CD14-positive monocyte (primary cell): ENCODE results near the gene EFCAB10. TPM values are rescaled to one million over a fixed set of nuclear protein-coding genes. Genes with fewer than 3 reads are reported as not detected.

Source experiments
- DNase-seq, 3 donors: peaks; one replicate each; pipeline ENCODE4 v3.0.0-alpha.2; 2011 to 2022
- H2AFZ ChIP-seq: 2 replicates; pipeline ENCODE4 v1.6.0; 2012; ENCODE audit warnings: mild to moderate bottlenecking, low read depth, low read length, inconsistent platforms; ENCODE audit not compliant: insufficient read depth, poor library complexity, severe bottlenecking
- H3K27ac ChIP-seq, 2 donors: 1 replicate in 1 of 2; 2 replicates in 1 of 2; pipeline ENCODE4 v1.5.1; 2012 to 2013; ENCODE audit warnings: low read length in 2 of 2, control low read depth in 1 of 2, inconsistent platforms in 1 of 2, low read depth in 1 of 2, mild to moderate bottlenecking in 1 of 2
- H3K27me3 ChIP-seq, 2 donors: one replicate each; pipeline versions ENCODE4 v1.6.0 to v1.6.1; 2011 to 2013; ENCODE audit warnings: low read length in 2 of 2; ENCODE audit not compliant: control insufficient read depth in 2 of 2, insufficient read depth in 2 of 2
- H3K36me3 ChIP-seq, 2 donors: replicated peaks in 1 of 2; 1 replicate in 1 of 2; 2 replicates in 1 of 2; pipeline versions ENCODE4 v1.5.1 to v1.6.1; 2012 to 2013; ENCODE audit warnings: low read length in 2 of 2, control low read depth in 1 of 2, inconsistent platforms in 1 of 2, mild to moderate bottlenecking in 1 of 2; ENCODE audit not compliant: insufficient read depth in 2 of 2, control insufficient read depth in 1 of 2
- H3K4me1 ChIP-seq, 2 donors: 1 replicate in 1 of 2; 2 replicates in 1 of 2; pipeline versions ENCODE4 v1.5.1 to v1.6.1; 2012 to 2013; ENCODE audit warnings: low read length in 2 of 2, control low read depth in 1 of 2, inconsistent platforms in 1 of 2, mild to moderate bottlenecking in 1 of 2, moderate library complexity in 1 of 2; ENCODE audit not compliant: insufficient read depth in 2 of 2, control insufficient read depth in 1 of 2
- H3K4me2 ChIP-seq: replicated peaks from 2 replicates; pipeline ENCODE3; 2012; ENCODE audit warnings: low read length, moderate library complexity, mild to moderate bottlenecking; ENCODE audit not compliant: poor library complexity, severe bottlenecking; ENCODE audit errors: extremely low read depth
- H3K4me3 ChIP-seq, 3 experiments: fragments of 200-600 bp in 1 of 3; sonication (generic) in 1 of 3; replicated peaks in 1 of 3; 1 replicate in 2 of 3; 2 replicates in 1 of 3; pipeline ENCODE4 v1.5.1; 2011 to 2013; ENCODE audit warnings: low read length in 3 of 3, mild to moderate bottlenecking in 3 of 3, control low read depth in 2 of 3, low read depth in 2 of 3, inconsistent platforms in 1 of 3, moderate library complexity in 1 of 3
- H3K79me2 ChIP-seq: 2 replicates; pipeline ENCODE4 v1.6.0; 2012; ENCODE audit warnings: mild to moderate bottlenecking, control low read depth, inconsistent platforms, low read length, moderate library complexity; ENCODE audit not compliant: insufficient read depth
- H3K9ac ChIP-seq: 2 replicates; pipeline ENCODE4 v1.6.0; 2017; ENCODE audit warnings: low read length, mild to moderate bottlenecking; ENCODE audit not compliant: insufficient read depth, poor library complexity, severe bottlenecking
- H3K9me3 ChIP-seq, 2 donors: replicated peaks in 1 of 2; 1 replicate in 1 of 2; 2 replicates in 1 of 2; pipeline versions ENCODE4 v1.5.1 to v1.6.1; 2012 to 2013; ENCODE audit warnings: low read length in 2 of 2, control low read depth in 1 of 2; ENCODE audit not compliant: control insufficient read depth in 1 of 2, insufficient read depth in 1 of 2
- H4K20me1 ChIP-seq: 2 replicates; pipeline ENCODE4 v1.6.0; 2012; ENCODE audit warnings: mild to moderate bottlenecking, low read length, control low read depth, moderate library complexity; ENCODE audit not compliant: insufficient read depth
- H3K27ac Mint-ChIP-seq, 7 donors: one replicate each; pipeline ENCODE4 v1.8.0; 2020; ENCODE audit warnings: mild to moderate bottlenecking in 7 of 7, mixed read lengths in 7 of 7, moderate library complexity in 6 of 7, inconsistent platforms in 2 of 7
- H3K27me3 Mint-ChIP-seq, 3 donors: one replicate each; pipeline ENCODE4 v1.8.0; 2021 to 2022; ENCODE audit warnings: low read depth in 3 of 3, mild to moderate bottlenecking in 3 of 3, mixed read lengths in 3 of 3, moderate library complexity in 3 of 3, inconsistent platforms in 1 of 3
- H3K36me3 Mint-ChIP-seq, 2 donors: one replicate each; pipeline ENCODE4 v1.8.0; 2020; ENCODE audit warnings: mixed read lengths in 2 of 2, inconsistent platforms in 1 of 2, mild to moderate bottlenecking in 1 of 2
- H3K4me1 Mint-ChIP-seq: one replicate; pipeline ENCODE4 v1.8.0; 2020; ENCODE audit warnings: mild to moderate bottlenecking, mixed read lengths
- H3K4me3 Mint-ChIP-seq, 2 donors: one replicate each; pipeline ENCODE4 v1.8.0; 2020; ENCODE audit warnings: mild to moderate bottlenecking in 2 of 2, mixed read lengths in 2 of 2, moderate library complexity in 1 of 2
- H3K9me3 Mint-ChIP-seq, 7 donors: one replicate each; pipeline ENCODE4 v1.8.0; 2020 to 2022; ENCODE audit warnings: mixed read lengths in 7 of 7, mild to moderate bottlenecking in 6 of 7, moderate library complexity in 6 of 7, inconsistent platforms in 2 of 7
- CTCF ChIP-seq: fragments of 200-600 bp; IDR thresholded peaks from one replicate; pipeline ENCODE4 v1.8.0; 2022; ENCODE audit warnings: antibody characterized with exemption, mild to moderate bottlenecking
- WGBS: methylation state at CpG from one replicate; pipeline ENCODE4 v1.1.5; 2013; ENCODE audit warnings: missing lambda C conversion rate; ENCODE audit not compliant: insufficient coverage; 5-methylcytosine and 5-hydroxymethylcytosine counted together
- intact Hi-C, 2 donors: fragments of 100-400 bp; cut with micrococcal nuclease; formaldehyde crosslinking; loops; one replicate each; pipeline versions ENCODE4 v1.15.0 to v1.15.1; 2023
- polyA plus RNA-seq, 3 donors: library from polyadenylated mRNA; depleted of rRNA in 1 of 3; unstranded in 2 of 3; stranded (reverse) in 1 of 3; fragments of 300-500 nt in 2 of 3; fragments of >200 nt in 1 of 3; fragmentation: Illumina TruSeq in 2 of 3; gene quantifications; 1 replicate in 2 of 3; 2 replicates in 1 of 3; pipeline ENCODE4 v1.2.3, GENCODE V29; 2012 to 2021

Gene EFCAB10
- polyA plus RNA-seq, 3 donors = not detected

- intact Hi-C loops = no loop called here
- Histone ChIP-seq H3K9me3 (peaks cover 11 to 23% of the 10 kb centered on the region in 2 donors), H3K27ac (no peak overlapping the region), H3K4me1 (peaks cover 8% of the 10 kb centered on the region in 2 donors), H4K20me1 (no peaks in the 10 kb centered on the region), H3K4me3 (no peak overlapping the region), H3K36me3 (no peaks in the 10 kb centered on the region), H3K79me2 (no peaks in the 10 kb centered on the region), H3K4me2 (no peak overlapping the region), H2AFZ (no peak overlapping the region), H3K9ac (no peak overlapping the region), H3K27me3 (no peaks in the 10 kb centered on the region)
- Mint-ChIP-seq H3K36me3 (peaks cover 0 to 3% of the 10 kb centered on the region in 2 donors), H3K4me1 (peaks cover 8% of the 10 kb centered on the region), H3K4me3 (no peak overlapping the region), H3K9me3 (peaks cover 8 to 26% (median 19%) of the 10 kb centered on the region in 7 donors), H3K27ac (no peak overlapping the region), H3K27me3 (peaks cover 3 to 10% (median 9%) of the 10 kb centered on the region in 3 donors)
- TF ChIP-seq CTCF = no peak
- no peak for DNase-seq
- WGBS = 94% methylated on average over 2 of the region's 39 CpGs
These were observed 1.8 kb upstream of the EFCAB10 start for GRCh38 chr7:105583061-105583460.

GRCh38 chr7:105580022-105580740, 1.1 kb downstream of the EFCAB10 start:
- no peak for TF ChIP-seq CTCF
- intact Hi-C loops = no loop called here
- Histone ChIP-seq H3K4me1 (peaks cover 8% of the 10 kb centered on the region in 2 donors), H4K20me1 (no peaks in the 10 kb centered on the region), H3K4me2 (no peak overlapping the region), H3K79me2 (no peaks in the 10 kb centered on the region), H3K36me3 (no peaks in the 10 kb centered on the region), H3K9me3 (peaks cover 11 to 23% of the 10 kb centered on the region in 2 donors), H3K9ac (no peak overlapping the region), H3K4me3 (no peak overlapping the region), H2AFZ (no peak overlapping the region), H3K27ac (no peak overlapping the region), H3K27me3 (no peaks in the 10 kb centered on the region)
- peaks cover 0 to 3% of the 10 kb centered on the region in 2 donors for H3K36me3 Mint-ChIP-seq
- H3K4me1 Mint-ChIP-seq = peaks cover 8% of the 10 kb centered on the region
- no peak overlapping the region for H3K4me3 Mint-ChIP-seq
- no peak for DNase-seq
- peaks cover 3 to 10% (median 9%) of the 10 kb centered on the region in 3 donors for H3K27me3 Mint-ChIP-seq
- 90% methylated on average over 7 of the region's 22 CpGs for WGBS
- H3K9me3 Mint-ChIP-seq = peaks cover 8 to 27% (median 19%) of the 10 kb centered on the region in 7 donors
- H3K27ac Mint-ChIP-seq = no peak overlapping the region
